ENCODE results near the gene CDH23.

- TF ChIP-seq EZH2 (IDR thresholded peaks at IDR 0.05; ENCODE audit: borderline replicate concordance, low read length) = no peak
- no peak for TF ChIP-seq CTCF (conservative IDR thresholded peaks at IDR 0.05 in 1 of 2, IDR thresholded peaks at IDR 0.05 in 1 of 2; ENCODE audit: extremely low read depth in 1 of 2, insufficient read depth in 1 of 2, low read depth in 1 of 2, low read length in 2 of 2)
These were observed 267.9 kb downstream of the CDH23 start for GRCh38 chr10:71664585-71664984.
